SK-N-SH treated with all-trans-retinoic acid at 6 μM for 48 hours (cell line): ENCODE results near the gene SLC8A2.

Experiments
- ATAC-seq: fragments of 200-7000 bp; cut with Tn5 transposase; 3 replicates; pipeline ENCODE4 v1.9.1; 2020; ENCODE audit warnings: mild to moderate bottlenecking, moderate library complexity
- ARNTL ChIP-seq: fragments of 450-650 bp; formaldehyde crosslinking; IDR thresholded peaks from 2 replicates; pipeline ENCODE4 v1.5.0; 2020; ENCODE audit warnings: low read depth, mild to moderate bottlenecking, moderate library complexity, borderline replicate concordance
- BACH2 ChIP-seq: fragments of 250-450 bp; sonication (Bioruptor Pico); IDR thresholded peaks from 2 replicates; pipeline ENCODE4 v1.9.0; 2021; ENCODE audit warnings: mild to moderate bottlenecking, borderline replicate concordance
- GLIS3 ChIP-seq: fragments of 250-450 bp; sonication (Bioruptor Pico); IDR thresholded peaks from 2 replicates; pipeline ENCODE4 v1.5.0; 2020; ENCODE audit warnings: mild to moderate bottlenecking, moderate library complexity
- ISL1 ChIP-seq: fragments of 250-450 bp; sonication (Bioruptor Pico); IDR thresholded peaks from 2 replicates; pipeline ENCODE4 v2.1.2; 2022; ENCODE audit warnings: mild to moderate bottlenecking, moderate library complexity
- OSR1 ChIP-seq: fragments of 250-450 bp; sonication (Bioruptor Pico); IDR thresholded peaks from 2 replicates; pipeline ENCODE4 v1.8.0; 2022; ENCODE audit warnings: moderate library complexity, mild to moderate bottlenecking, inconsistent platforms
- PPARA ChIP-seq: fragments of 250-450 bp; sonication (Bioruptor Pico); IDR thresholded peaks from 2 replicates; pipeline ENCODE4 v1.5.0; 2020; ENCODE audit warnings: mild to moderate bottlenecking, borderline replicate concordance
- RARB ChIP-seq: fragments of 250-450 bp; sonication (Bioruptor Pico); IDR thresholded peaks from 2 replicates; pipeline ENCODE4 v1.8.0; 2021; ENCODE audit warnings: mild to moderate bottlenecking, moderate library complexity
- SNAI2 ChIP-seq: fragments of 250-450 bp; sonication (Bioruptor Pico); IDR thresholded peaks from 2 replicates; pipeline ENCODE4 v1.5.0; 2020; ENCODE audit warnings: mild to moderate bottlenecking, moderate library complexity
- TCF4 ChIP-seq: fragments of 250-450 bp; sonication (Bioruptor Pico); IDR thresholded peaks from 2 replicates; pipeline ENCODE4 v1.8.0; 2021; ENCODE audit warnings: mild to moderate bottlenecking, moderate library complexity, borderline replicate concordance
- TOX ChIP-seq: fragments of 250-450 bp; sonication (Bioruptor Pico); IDR thresholded peaks from 2 replicates; pipeline ENCODE4 v1.8.0; 2021; ENCODE audit warnings: mild to moderate bottlenecking, moderate library complexity, borderline replicate concordance
- ZFP3 ChIP-seq: fragments of 250-450 bp; sonication (Bioruptor Pico); IDR thresholded peaks from 2 replicates; pipeline ENCODE4 v1.5.0; 2020; ENCODE audit warnings: mild to moderate bottlenecking, moderate library complexity
- ZFP30 ChIP-seq: fragments of 450-650 bp; formaldehyde crosslinking; IDR thresholded peaks from 2 replicates; pipeline ENCODE4 v1.5.0; 2022; ENCODE audit warnings: mild to moderate bottlenecking, moderate library complexity
- ZNF565 ChIP-seq: fragments of 450-650 bp; formaldehyde crosslinking; conservative IDR thresholded peaks from 2 replicates; pipeline ENCODE4 v1.5.0; 2020; ENCODE audit warnings: low read depth, mild to moderate bottlenecking, moderate library complexity
- ZNF70 ChIP-seq: fragments of 450-650 bp; formaldehyde crosslinking; IDR thresholded peaks from 2 replicates; pipeline ENCODE4 v1.5.0; 2020; ENCODE audit warnings: mild to moderate bottlenecking, moderate library complexity
- ZNF8 ChIP-seq: fragments of 450-650 bp; formaldehyde crosslinking; IDR thresholded peaks from 2 replicates; pipeline ENCODE4 v1.5.0; 2020; ENCODE audit warnings: mild to moderate bottlenecking, moderate library complexity
- TF ChIP-seq, protein P1 (sequence below): fragments of 250-450 bp; sonication (Bioruptor Pico); IDR thresholded peaks from 2 replicates; pipeline ENCODE4 v1.5.1; 2021; ENCODE audit warnings: mild to moderate bottlenecking, moderate library complexity
- TF ChIP-seq, protein P2 (sequence below): fragments of 250-450 bp; sonication (Bioruptor Pico); IDR thresholded peaks from 2 replicates; pipeline ENCODE4 v1.8.0; 2021; ENCODE audit warnings: low read depth, mild to moderate bottlenecking, moderate library complexity, borderline replicate concordance
- TF ChIP-seq, protein P3 (sequence below): fragments of 250-450 bp; sonication (Bioruptor Pico); IDR thresholded peaks from 2 replicates; pipeline ENCODE4 v1.8.0; 2020; ENCODE audit warnings: mild to moderate bottlenecking, moderate library complexity, borderline replicate concordance
- TF ChIP-seq, protein P4 (sequence below): fragments of 250-450 bp; sonication (Bioruptor Pico); IDR thresholded peaks from 2 replicates; pipeline ENCODE4 v1.5.0; 2020; ENCODE audit warnings: mild to moderate bottlenecking, moderate library complexity
- TF ChIP-seq, protein P5 (sequence below): fragments of 250-450 bp; sonication (Bioruptor Pico); IDR thresholded peaks from 2 replicates; pipeline ENCODE4 v1.5.1; 2020; ENCODE audit warnings: low read depth, mild to moderate bottlenecking, moderate library complexity

SLC8A2 gene

DNA sequence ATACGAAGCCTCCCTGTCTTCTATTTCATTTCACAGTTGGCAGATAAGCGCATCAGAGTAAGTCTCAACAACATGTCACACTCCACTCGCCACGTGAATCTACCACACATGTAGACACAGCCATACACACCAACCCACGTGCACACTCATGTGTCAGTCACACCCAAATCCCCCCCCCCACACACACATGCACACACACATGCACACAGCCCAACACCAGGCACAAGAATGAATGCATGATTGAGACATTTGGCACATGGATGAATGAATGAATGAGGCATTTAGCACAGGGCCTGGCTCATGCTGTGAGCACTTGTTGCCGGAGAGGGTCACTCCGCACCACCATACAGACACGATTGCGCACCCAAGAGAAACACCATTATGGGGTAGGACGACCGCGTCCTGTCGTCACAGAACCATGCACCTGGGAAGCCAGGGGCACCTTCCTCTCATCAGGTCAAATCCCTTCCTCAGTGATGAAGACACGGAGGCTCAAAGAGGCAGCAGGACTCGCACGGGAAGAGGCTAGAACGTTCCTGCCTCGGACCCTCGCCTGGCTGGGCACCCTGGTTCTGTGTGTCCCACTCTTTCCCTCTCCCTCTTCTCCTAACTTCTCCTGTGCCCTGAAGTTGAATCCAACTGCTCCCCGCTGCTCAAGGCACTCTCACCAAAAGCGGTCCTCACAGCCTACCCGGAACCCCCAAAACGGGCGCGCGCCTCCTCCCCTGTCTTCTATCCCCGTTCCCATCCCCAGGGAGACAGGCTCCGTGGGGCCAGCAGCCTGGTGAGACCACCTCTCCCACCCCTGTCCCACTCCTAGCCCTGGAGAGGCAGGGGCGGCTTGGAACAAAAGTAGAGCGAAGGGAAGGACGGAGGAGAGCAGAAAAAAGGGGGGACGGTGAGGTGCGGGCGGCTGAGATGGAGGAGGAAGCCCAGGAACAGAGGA lies 53.7 kb downstream of the SLC8A2 start:
- no peak; the same call in 1 of the 3 replicates for ATAC-seq
- TF ChIP-seq ZNF565 (CRISPR knock-in tag) (no peak), ZFP3 (CRISPR knock-in tag) (no peak), GLIS3 (CRISPR knock-in tag) (no peak), ZFP30 (no peak), ISL1 (CRISPR knock-in tag) (no peak), ZNF8 (CRISPR knock-in tag) (no peak), BACH2 (no peak), PPARA (CRISPR knock-in tag) (no peak), ZNF70 (CRISPR knock-in tag) (no peak), OSR1 (CRISPR knock-in tag) (no peak), RARB (no peak), ARNTL (CRISPR knock-in tag) (no peak), TCF4 (CRISPR knock-in tag) (no peak), TOX (CRISPR knock-in tag) (no peak)
- TF ChIP-seq, protein P1, sequence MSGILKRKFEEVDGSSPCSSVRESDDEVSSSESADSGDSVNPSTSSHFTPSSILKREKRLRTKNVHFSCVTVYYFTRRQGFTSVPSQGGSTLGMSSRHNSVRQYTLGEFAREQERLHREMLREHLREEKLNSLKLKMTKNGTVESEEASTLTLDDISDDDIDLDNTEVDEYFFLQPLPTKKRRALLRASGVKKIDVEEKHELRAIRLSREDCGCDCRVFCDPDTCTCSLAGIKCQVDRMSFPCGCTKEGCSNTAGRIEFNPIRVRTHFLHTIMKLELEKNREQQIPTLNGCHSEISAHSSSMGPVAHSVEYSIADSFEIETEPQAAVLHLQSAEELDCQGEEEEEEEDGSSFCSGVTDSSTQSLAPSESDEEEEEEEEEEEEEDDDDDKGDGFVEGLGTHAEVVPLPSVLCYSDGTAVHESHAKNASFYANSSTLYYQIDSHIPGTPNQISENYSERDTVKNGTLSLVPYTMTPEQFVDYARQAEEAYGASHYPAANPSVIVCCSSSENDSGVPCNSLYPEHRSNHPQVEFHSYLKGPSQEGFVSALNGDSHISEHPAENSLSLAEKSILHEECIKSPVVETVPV (CRISPR knock-in tag), result no peak
- TF ChIP-seq, protein P2, sequence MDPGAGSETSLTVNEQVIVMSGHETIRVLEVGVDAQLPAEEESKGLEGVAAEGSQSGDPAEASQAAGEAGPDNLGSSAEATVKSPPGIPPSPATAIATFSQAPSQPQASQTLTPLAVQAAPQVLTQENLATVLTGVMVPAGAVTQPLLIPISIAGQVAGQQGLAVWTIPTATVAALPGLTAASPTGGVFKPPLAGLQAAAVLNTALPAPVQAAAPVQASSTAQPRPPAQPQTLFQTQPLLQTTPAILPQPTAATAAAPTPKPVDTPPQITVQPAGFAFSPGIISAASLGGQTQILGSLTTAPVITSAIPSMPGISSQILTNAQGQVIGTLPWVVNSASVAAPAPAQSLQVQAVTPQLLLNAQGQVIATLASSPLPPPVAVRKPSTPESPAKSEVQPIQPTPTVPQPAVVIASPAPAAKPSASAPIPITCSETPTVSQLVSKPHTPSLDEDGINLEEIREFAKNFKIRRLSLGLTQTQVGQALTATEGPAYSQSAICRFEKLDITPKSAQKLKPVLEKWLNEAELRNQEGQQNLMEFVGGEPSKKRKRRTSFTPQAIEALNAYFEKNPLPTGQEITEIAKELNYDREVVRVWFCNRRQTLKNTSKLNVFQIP (CRISPR knock-in tag), result no peak
- TF ChIP-seq, protein P3, sequence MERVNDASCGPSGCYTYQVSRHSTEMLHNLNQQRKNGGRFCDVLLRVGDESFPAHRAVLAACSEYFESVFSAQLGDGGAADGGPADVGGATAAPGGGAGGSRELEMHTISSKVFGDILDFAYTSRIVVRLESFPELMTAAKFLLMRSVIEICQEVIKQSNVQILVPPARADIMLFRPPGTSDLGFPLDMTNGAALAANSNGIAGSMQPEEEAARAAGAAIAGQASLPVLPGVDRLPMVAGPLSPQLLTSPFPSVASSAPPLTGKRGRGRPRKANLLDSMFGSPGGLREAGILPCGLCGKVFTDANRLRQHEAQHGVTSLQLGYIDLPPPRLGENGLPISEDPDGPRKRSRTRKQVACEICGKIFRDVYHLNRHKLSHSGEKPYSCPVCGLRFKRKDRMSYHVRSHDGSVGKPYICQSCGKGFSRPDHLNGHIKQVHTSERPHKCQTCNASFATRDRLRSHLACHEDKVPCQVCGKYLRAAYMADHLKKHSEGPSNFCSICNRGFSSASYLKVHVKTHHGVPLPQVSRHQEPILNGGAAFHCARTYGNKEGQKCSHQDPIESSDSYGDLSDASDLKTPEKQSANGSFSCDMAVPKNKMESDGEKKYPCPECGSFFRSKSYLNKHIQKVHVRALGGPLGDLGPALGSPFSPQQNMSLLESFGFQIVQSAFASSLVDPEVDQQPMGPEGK, result no peak
- TF ChIP-seq, protein P4, sequence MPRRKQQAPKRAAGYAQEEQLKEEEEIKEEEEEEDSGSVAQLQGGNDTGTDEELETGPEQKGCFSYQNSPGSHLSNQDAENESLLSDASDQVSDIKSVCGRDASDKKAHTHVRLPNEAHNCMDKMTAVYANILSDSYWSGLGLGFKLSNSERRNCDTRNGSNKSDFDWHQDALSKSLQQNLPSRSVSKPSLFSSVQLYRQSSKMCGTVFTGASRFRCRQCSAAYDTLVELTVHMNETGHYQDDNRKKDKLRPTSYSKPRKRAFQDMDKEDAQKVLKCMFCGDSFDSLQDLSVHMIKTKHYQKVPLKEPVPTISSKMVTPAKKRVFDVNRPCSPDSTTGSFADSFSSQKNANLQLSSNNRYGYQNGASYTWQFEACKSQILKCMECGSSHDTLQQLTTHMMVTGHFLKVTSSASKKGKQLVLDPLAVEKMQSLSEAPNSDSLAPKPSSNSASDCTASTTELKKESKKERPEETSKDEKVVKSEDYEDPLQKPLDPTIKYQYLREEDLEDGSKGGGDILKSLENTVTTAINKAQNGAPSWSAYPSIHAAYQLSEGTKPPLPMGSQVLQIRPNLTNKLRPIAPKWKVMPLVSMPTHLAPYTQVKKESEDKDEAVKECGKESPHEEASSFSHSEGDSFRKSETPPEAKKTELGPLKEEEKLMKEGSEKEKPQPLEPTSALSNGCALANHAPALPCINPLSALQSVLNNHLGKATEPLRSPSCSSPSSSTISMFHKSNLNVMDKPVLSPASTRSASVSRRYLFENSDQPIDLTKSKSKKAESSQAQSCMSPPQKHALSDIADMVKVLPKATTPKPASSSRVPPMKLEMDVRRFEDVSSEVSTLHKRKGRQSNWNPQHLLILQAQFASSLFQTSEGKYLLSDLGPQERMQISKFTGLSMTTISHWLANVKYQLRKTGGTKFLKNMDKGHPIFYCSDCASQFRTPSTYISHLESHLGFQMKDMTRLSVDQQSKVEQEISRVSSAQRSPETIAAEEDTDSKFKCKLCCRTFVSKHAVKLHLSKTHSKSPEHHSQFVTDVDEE (CRISPR knock-in tag), result no peak
- TF ChIP-seq, protein P5, sequence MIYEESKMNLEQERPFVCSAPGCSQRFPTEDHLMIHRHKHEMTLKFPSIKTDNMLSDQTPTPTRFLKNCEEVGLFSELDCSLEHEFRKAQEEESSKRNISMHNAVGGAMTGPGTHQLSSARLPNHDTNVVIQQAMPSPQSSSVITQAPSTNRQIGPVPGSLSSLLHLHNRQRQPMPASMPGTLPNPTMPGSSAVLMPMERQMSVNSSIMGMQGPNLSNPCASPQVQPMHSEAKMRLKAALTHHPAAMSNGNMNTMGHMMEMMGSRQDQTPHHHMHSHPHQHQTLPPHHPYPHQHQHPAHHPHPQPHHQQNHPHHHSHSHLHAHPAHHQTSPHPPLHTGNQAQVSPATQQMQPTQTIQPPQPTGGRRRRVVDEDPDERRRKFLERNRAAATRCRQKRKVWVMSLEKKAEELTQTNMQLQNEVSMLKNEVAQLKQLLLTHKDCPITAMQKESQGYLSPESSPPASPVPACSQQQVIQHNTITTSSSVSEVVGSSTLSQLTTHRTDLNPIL (CRISPR knock-in tag), result no peak

DNA sequence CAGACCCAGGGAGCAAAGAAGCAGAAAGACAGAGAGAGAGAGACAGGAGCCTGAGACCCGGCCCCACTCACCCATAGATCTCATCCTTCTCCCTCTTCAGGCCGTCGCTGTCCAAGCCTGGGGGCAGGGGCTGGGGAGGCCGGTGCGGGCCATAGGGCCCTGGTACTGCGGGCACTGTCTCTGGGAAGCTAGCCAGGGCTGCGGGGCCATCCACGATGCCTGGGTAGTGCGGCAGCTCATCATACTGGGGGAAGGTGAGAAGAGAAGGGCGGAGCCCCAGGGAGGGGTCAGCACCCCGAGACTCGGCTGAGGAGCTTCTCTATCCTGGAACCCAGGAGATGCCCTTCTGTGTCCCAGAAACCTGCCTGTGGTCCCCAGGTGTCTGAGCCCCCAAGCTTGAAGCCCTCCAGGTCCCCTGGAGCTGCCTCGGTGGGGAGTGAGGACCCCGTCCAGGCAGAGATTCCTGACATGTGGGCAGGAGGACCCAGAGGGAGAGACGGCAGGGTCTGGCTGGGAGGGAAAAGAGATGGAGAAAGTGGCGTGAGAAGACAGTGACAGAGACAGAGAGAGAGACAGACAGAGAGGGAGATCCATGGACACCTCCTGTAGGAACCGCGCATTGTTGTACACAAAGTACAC lies 54.5 kb downstream of the SLC8A2 start:
- no peak for ATAC-seq
- TF ChIP-seq TOX (CRISPR knock-in tag) (no peak), ZNF8 (CRISPR knock-in tag) (no peak), SNAI2 (CRISPR knock-in tag) (no peak)
- TF ChIP-seq, protein P3, result no peak
